CD4-positive, alpha-beta T cell treated with Interleukin-4 for 4 hours (primary cell): ENCODE measurements around the gene ADCY2.

Experiments
- DNase-seq: peaks from one replicate; pipeline ENCODE4 v3.0.0-alpha.2; 2020

The ADCY2 gene

GRCh38 chr5:7753181-7753580, 357.2 kb downstream of the ADCY2 start:
- DNase-seq, result no peak

GRCh38 chr5:7753596-7753995, 357.7 kb downstream of the ADCY2 start:
- DNase-seq, result no peak

- no peak for DNase-seq
Measured at GRCh38 chr5:7754490-7754889, 358.6 kb downstream of the ADCY2 start.

- no peak for DNase-seq
Measured at GRCh38 chr5:7754997-7755596, 359.2 kb downstream of the ADCY2 start.

- DNase-seq, result no peak
Measured at GRCh38 chr5:7755958-7756357, 360.0 kb downstream of the ADCY2 start.

GRCh38 chr5:7756453-7756852, 360.5 kb downstream of the ADCY2 start:
- no peak for DNase-seq

GRCh38 chr5:7759257-7759871, 363.4 kb downstream of the ADCY2 start:
- DNase-seq, result no peak

- no peak for DNase-seq
Measured at GRCh38 chr5:7759951-7760580, 364.1 kb downstream of the ADCY2 start.

GRCh38 chr5:7762267-7762666, 366.3 kb downstream of the ADCY2 start:
- no peak for DNase-seq

GRCh38 chr5:7763621-7764072, 367.7 kb downstream of the ADCY2 start:
- no peak for DNase-seq

- no peak for DNase-seq
Measured at GRCh38 chr5:7764452-7764851, 368.5 kb downstream of the ADCY2 start.

GRCh38 chr5:7770436-7770835, 374.5 kb downstream of the ADCY2 start:
- no peak for DNase-seq

GRCh38 chr5:7772141-7772540, 376.2 kb downstream of the ADCY2 start:
- no peak for DNase-seq

- no peak for DNase-seq
Measured at GRCh38 chr5:7773178-7773577, 377.2 kb downstream of the ADCY2 start.

GRCh38 chr5:7776442-7776841, 380.5 kb downstream of the ADCY2 start:
- DNase-seq, result no peak

GRCh38 chr5:7779019-7780005, 383.4 kb downstream of the ADCY2 start:
- no peak for DNase-seq

- no peak for DNase-seq
Measured at GRCh38 chr5:7781899-7782298, 386.0 kb downstream of the ADCY2 start.

- DNase-seq, result no peak
Measured at GRCh38 chr5:7784683-7785380, 388.9 kb downstream of the ADCY2 start.

GRCh38 chr5:7787770-7788169, 391.8 kb downstream of the ADCY2 start:
- DNase-seq, result no peak

- DNase-seq, result no peak
Measured at GRCh38 chr5:7789567-7789966, 393.6 kb downstream of the ADCY2 start.

- DNase-seq, result no peak
Measured at GRCh38 chr5:7793895-7794294, 398.0 kb downstream of the ADCY2 start.

GRCh38 chr5:7794311-7794710, 398.4 kb downstream of the ADCY2 start:
- no peak for DNase-seq

GRCh38 chr5:7794823-7795222, 398.9 kb downstream of the ADCY2 start:
- no peak for DNase-seq
